PFSK-1 (cell line): ENCODE results near the gene GRAMD1B.

Experiments
- FOXP2 ChIP-seq: optimal IDR thresholded peaks from 2 replicates; pipeline ENCODE3; 2011; ENCODE audit warnings: borderline replicate concordance, control low read depth, inconsistent platforms; ENCODE audit not compliant: insufficient read depth; ENCODE audit errors: extremely low read length, extremely low read depth
- POLR2AphosphoS5 ChIP-seq: IDR thresholded peaks from 2 replicates; pipeline ENCODE4 v1.6.1; 2012; ENCODE audit warnings: low read depth, mild to moderate bottlenecking, control low read depth, low read length, moderate library complexity
- SIN3A ChIP-seq: IDR thresholded peaks from 2 replicates; pipeline ENCODE4 v1.6.1; 2012; ENCODE audit warnings: mild to moderate bottlenecking, low read length, moderate library complexity, borderline replicate concordance; ENCODE audit not compliant: insufficient read depth
- TAF1 ChIP-seq: IDR thresholded peaks from 2 replicates; pipeline ENCODE4 v1.6.1; 2012; ENCODE audit warnings: low read length, control low read depth, borderline replicate concordance; ENCODE audit not compliant: insufficient read depth
- TF ChIP-seq, protein P1 (sequence below), 2 experiments: IDR thresholded peaks; 2 replicates each; pipeline versions ENCODE4 v1.6.1 to v1.8.0; 2011 to 2012; ENCODE audit warnings: low read depth in 2 of 2, low read length in 2 of 2, control low read depth in 1 of 2, inconsistent platforms in 1 of 2, mild to moderate bottlenecking in 1 of 2, moderate library complexity in 1 of 2; ENCODE audit not compliant: insufficient read depth in 1 of 2

DNA sequence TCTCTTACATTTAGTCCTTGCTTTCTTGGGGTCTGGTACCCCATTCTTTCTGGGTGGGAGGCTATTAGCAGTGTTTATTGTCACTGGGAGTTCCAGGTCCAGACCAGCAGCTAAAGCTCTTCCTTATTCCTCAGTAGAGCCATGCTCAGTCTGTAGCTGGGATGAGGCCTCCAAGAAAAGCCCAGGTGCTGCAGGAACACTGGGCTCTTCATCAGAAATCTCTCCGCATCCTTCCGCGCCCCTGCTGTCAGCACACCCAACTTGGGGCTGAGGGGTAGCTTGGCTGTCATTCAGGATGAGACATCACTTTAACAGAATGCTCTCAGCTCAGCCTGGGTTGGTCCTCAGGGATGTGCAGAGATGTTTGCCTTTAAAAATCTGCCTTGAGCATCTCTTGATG lies 97.5 kb downstream of the GRAMD1B start:
- TF ChIP-seq TAF1 (no peak), POLR2AphosphoS5 (no peak), SIN3A (no peak), FOXP2 (no peak)
- TF ChIP-seq, protein P1, sequence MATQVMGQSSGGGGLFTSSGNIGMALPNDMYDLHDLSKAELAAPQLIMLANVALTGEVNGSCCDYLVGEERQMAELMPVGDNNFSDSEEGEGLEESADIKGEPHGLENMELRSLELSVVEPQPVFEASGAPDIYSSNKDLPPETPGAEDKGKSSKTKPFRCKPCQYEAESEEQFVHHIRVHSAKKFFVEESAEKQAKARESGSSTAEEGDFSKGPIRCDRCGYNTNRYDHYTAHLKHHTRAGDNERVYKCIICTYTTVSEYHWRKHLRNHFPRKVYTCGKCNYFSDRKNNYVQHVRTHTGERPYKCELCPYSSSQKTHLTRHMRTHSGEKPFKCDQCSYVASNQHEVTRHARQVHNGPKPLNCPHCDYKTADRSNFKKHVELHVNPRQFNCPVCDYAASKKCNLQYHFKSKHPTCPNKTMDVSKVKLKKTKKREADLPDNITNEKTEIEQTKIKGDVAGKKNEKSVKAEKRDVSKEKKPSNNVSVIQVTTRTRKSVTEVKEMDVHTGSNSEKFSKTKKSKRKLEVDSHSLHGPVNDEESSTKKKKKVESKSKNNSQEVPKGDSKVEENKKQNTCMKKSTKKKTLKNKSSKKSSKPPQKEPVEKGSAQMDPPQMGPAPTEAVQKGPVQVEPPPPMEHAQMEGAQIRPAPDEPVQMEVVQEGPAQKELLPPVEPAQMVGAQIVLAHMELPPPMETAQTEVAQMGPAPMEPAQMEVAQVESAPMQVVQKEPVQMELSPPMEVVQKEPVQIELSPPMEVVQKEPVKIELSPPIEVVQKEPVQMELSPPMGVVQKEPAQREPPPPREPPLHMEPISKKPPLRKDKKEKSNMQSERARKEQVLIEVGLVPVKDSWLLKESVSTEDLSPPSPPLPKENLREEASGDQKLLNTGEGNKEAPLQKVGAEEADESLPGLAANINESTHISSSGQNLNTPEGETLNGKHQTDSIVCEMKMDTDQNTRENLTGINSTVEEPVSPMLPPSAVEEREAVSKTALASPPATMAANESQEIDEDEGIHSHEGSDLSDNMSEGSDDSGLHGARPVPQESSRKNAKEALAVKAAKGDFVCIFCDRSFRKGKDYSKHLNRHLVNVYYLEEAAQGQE (IDR thresholded peaks at IDR 0.05; ENCODE audit: insufficient read depth in 1 of 2, low read depth in 2 of 2, low read length in 2 of 2): no peak
